Measurements from ENCODE around the gene NOCT.

GRCh38 chr4:139011225-139011950 lies 4.2 kb upstream of the NOCT start:
- no peak for TF ChIP-seq POLR2AphosphoS5 (IDR thresholded peaks at IDR 0.05; ENCODE audit: low read depth, low read length)
- TF ChIP-seq POLR2A (IDR thresholded peaks at IDR 0.05; ENCODE audit: low read depth, low read length), result no peak
